ENCODE measurements around the gene MBD3.

GRCh38 chr19:1631557-1632100 is 39.0 kb upstream of the MBD3 start:
- no peak for TF ChIP-seq POLR2A (IDR thresholded peaks at IDR 0.05)
- no peak for TF ChIP-seq EP300 (IDR thresholded peaks at IDR 0.05)
